Esophagus squamous epithelium (tissue), 4 donors: ENCODE results near the gene LHPP.

Experiments
- POLR2A ChIP-seq, 4 donors: fragments of 450-650 bp; IDR thresholded peaks; one replicate each; pipeline ENCODE4 v1.6.1; 2017; ENCODE audit warnings: antibody characterized with exemption in 4 of 4, mild to moderate bottlenecking in 4 of 4, moderate library complexity in 3 of 4
- TF ChIP-seq, protein P1 (sequence below), 6 experiments: fragments of 450-650 bp in 4 of 6; fragments of 200-600 bp in 2 of 6; sonication (generic) in 2 of 6; IDR thresholded peaks; one replicate each; pipeline ENCODE4 v1.5.1; 2016 to 2019; ENCODE audit warnings: antibody characterized with exemption in 6 of 6, mild to moderate bottlenecking in 4 of 6, moderate library complexity in 4 of 6

DNA sequence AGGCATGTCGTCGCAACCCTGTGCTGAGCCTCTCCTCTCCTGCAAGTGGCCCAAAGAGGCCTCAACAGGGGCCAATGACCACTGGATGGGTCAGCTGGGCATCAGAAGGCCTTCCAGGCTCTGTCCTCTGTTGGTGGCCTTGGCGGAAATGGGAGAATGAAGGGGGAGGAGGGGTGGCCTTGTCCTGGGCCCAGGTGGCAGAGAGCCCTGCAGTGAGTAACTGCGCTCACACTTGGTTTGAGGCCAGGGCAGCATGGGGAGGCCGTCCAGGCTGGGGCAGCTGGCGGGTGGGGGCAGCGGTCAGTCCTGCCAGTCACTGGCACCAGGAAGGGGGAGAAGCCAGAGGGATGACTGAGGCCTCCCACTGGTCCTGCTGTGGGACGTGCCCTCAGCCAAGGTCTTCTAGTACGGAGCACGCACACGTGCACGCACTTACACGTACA, 59.8 kb downstream of the LHPP start:
- no peak for TF ChIP-seq POLR2A (IDR thresholded peaks at IDR 0.05)
- TF ChIP-seq, protein P1, sequence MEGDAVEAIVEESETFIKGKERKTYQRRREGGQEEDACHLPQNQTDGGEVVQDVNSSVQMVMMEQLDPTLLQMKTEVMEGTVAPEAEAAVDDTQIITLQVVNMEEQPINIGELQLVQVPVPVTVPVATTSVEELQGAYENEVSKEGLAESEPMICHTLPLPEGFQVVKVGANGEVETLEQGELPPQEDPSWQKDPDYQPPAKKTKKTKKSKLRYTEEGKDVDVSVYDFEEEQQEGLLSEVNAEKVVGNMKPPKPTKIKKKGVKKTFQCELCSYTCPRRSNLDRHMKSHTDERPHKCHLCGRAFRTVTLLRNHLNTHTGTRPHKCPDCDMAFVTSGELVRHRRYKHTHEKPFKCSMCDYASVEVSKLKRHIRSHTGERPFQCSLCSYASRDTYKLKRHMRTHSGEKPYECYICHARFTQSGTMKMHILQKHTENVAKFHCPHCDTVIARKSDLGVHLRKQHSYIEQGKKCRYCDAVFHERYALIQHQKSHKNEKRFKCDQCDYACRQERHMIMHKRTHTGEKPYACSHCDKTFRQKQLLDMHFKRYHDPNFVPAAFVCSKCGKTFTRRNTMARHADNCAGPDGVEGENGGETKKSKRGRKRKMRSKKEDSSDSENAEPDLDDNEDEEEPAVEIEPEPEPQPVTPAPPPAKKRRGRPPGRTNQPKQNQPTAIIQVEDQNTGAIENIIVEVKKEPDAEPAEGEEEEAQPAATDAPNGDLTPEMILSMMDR (IDR thresholded peaks at IDR 0.05): no peak
